ENCODE measurements around the gene NTN1. TPM values are rescaled to one million over a fixed set of nuclear protein-coding genes. Genes with fewer than 3 reads are reported as not detected.

The NTN1 gene
- total and polyA plus RNA-seq, 2 donors from 2014 or later, result 1.8 TPM

- Histone ChIP-seq H3K36me3 (ENCODE audit: control insufficient read depth in 2 of 3, insufficient read depth in 3 of 3, low read length in 3 of 3) (no peaks in the 10 kb centered on the region), H3K4me1 (ENCODE audit: control insufficient read depth in 2 of 3, insufficient read depth in 2 of 3, low read depth in 1 of 3, low read length in 3 of 3) (no peaks in the 10 kb centered on the region), H3K9ac (ENCODE audit: low read length in 3 of 3) (no peak overlapping the region), H3K9me3 (ENCODE audit: control insufficient read depth in 2 of 3, insufficient read depth in 1 of 3, low read length in 3 of 3) (no peaks in the 10 kb centered on the region), H3K4me3 (ENCODE audit: low read length in 3 of 3) (no peak overlapping the region), H3K27me3 (ENCODE audit: control insufficient read depth, insufficient read depth, low read length) (no peaks in the 10 kb centered on the region), H3K27ac (ENCODE audit: low read depth in 2 of 2, low read length in 2 of 2) (no peak overlapping the region)
- intact Hi-C loops (cut with DNase I), result no loop called here
- DNase-seq (no peak), FAIRE-seq (no peak)
- no peak for TF ChIP-seq CTCF (IDR thresholded peaks at IDR 0.05; ENCODE audit: borderline replicate concordance, extremely low read depth, insufficient read depth)
Measured at GRCh38 chr17:9086577-9086976, 65.3 kb downstream of the NTN1 start.

- no peak overlapping the region for H3K27ac ChIP-seq (ENCODE audit: low read depth in 2 of 2, low read length in 2 of 2)
- intact Hi-C loops (cut with DNase I), result no loop called here
- TF ChIP-seq CTCF (IDR thresholded peaks at IDR 0.05; ENCODE audit: borderline replicate concordance, extremely low read depth, insufficient read depth), result no peak
- no peaks in the 10 kb centered on the region for H3K27me3 ChIP-seq (ENCODE audit: control insufficient read depth, insufficient read depth, low read length)
- no peak overlapping the region for H3K9ac ChIP-seq (ENCODE audit: low read length in 3 of 3)
- no peaks in the 10 kb centered on the region for H3K4me1 ChIP-seq (ENCODE audit: control insufficient read depth in 2 of 3, insufficient read depth in 2 of 3, low read depth in 1 of 3, low read length in 3 of 3)
- DNase-seq (no peak), FAIRE-seq (no peak)
- no peaks in the 10 kb centered on the region for H3K36me3 ChIP-seq (ENCODE audit: control insufficient read depth in 2 of 3, insufficient read depth in 3 of 3, low read length in 3 of 3)
- no peak overlapping the region for H3K4me3 ChIP-seq (ENCODE audit: low read length in 3 of 3)
- no peaks in the 10 kb centered on the region for H3K9me3 ChIP-seq (ENCODE audit: control insufficient read depth in 2 of 3, insufficient read depth in 1 of 3, low read length in 3 of 3)
Measured at GRCh38 chr17:9087921-9088320, 66.6 kb downstream of the NTN1 start.

GRCh38 chr17:9090641-9091096, 69.4 kb downstream of the NTN1 start:
- Histone ChIP-seq H3K4me3 (ENCODE audit: low read length in 3 of 3) (no peak overlapping the region), H3K9ac (ENCODE audit: low read length in 3 of 3) (no peak overlapping the region), H3K9me3 (ENCODE audit: control insufficient read depth in 2 of 3, insufficient read depth in 1 of 3, low read length in 3 of 3) (no peaks in the 10 kb centered on the region), H3K27me3 (ENCODE audit: control insufficient read depth, insufficient read depth, low read length) (no peaks in the 10 kb centered on the region), H3K36me3 (ENCODE audit: control insufficient read depth in 2 of 3, insufficient read depth in 3 of 3, low read length in 3 of 3) (no peaks in the 10 kb centered on the region), H3K4me1 (ENCODE audit: control insufficient read depth in 2 of 3, insufficient read depth in 2 of 3, low read depth in 1 of 3, low read length in 3 of 3) (no peaks in the 10 kb centered on the region), H3K27ac (ENCODE audit: low read depth in 2 of 2, low read length in 2 of 2) (no peak overlapping the region)
- intact Hi-C loops (cut with DNase I), result no loop called here
- DNase-seq (no peak), FAIRE-seq (no peak)
- TF ChIP-seq CTCF (IDR thresholded peaks at IDR 0.05; ENCODE audit: borderline replicate concordance, extremely low read depth, insufficient read depth), result no peak

GRCh38 chr17:9094193-9094592, 72.9 kb downstream of the NTN1 start:
- H3K4me3 ChIP-seq (ENCODE audit: low read length in 3 of 3), result no peak overlapping the region
- no peaks in the 10 kb centered on the region for H3K9me3 ChIP-seq (ENCODE audit: control insufficient read depth in 2 of 3, insufficient read depth in 1 of 3, low read length in 3 of 3)
- no peak overlapping the region for H3K9ac ChIP-seq (ENCODE audit: low read length in 3 of 3)
- H3K27me3 ChIP-seq (ENCODE audit: control insufficient read depth, insufficient read depth, low read length), result no peaks in the 10 kb centered on the region
- no peak overlapping the region for H3K27ac ChIP-seq (ENCODE audit: low read depth in 2 of 2, low read length in 2 of 2)
- intact Hi-C loops (cut with DNase I), result no loop called here
- no peak for DNase-seq
- no peaks in the 10 kb centered on the region for H3K4me1 ChIP-seq (ENCODE audit: control insufficient read depth in 2 of 3, insufficient read depth in 2 of 3, low read depth in 1 of 3, low read length in 3 of 3)
- H3K36me3 ChIP-seq (ENCODE audit: control insufficient read depth in 2 of 3, insufficient read depth in 3 of 3, low read length in 3 of 3), result no peaks in the 10 kb centered on the region
- FAIRE-seq, result no peak
- TF ChIP-seq CTCF (IDR thresholded peaks at IDR 0.05; ENCODE audit: borderline replicate concordance, extremely low read depth, insufficient read depth), result no peak
